ENCODE data around the gene ASGR1.

ASGR1 gene

GRCh38 chr17:7141824-7142223 is 37.3 kb downstream of the ASGR1 start:
- WGBS (ENCODE audit: insufficient coverage) = 92% methylated on average over 6 of the region's 10 CpGs
- DNase-seq = no peak
- Histone ChIP-seq H3K4me1 (ENCODE audit: control extremely low read depth in 1 of 4, control insufficient read depth in 4 of 4, insufficient read depth in 4 of 4, low read length in 3 of 4) (peaks cover 0 to 5% (median 4%) of the 10 kb centered on the region in 4 experiments), H3K4me3 (ENCODE audit: control insufficient read depth in 1 of 7, extremely low read depth in 1 of 7, insufficient read depth in 4 of 7, low read depth in 2 of 7, low read length in 6 of 7) (no peak overlapping the region), H3K36me3 (ENCODE audit: control insufficient read depth in 4 of 4, insufficient read depth in 4 of 4, low read length in 3 of 4) (no peaks in the 10 kb centered on the region), H3K27ac (ENCODE audit: insufficient read depth in 1 of 2, low read depth in 1 of 2, low read length in 2 of 2, poor library complexity in 1 of 2, severe bottlenecking in 2 of 2) (no peak overlapping the region), H3K27me3 (replicated peaks in 2 of 5; ENCODE audit: control insufficient read depth in 4 of 5, insufficient read depth in 5 of 5, low read length in 4 of 5) (peaks cover 0 to 2% (median 0%) of the 10 kb centered on the region in 5 experiments), H3K9me3 (ENCODE audit: control extremely low read depth in 1 of 5, control insufficient read depth in 4 of 5, insufficient read depth in 2 of 5, low read depth in 1 of 5, low read length in 4 of 5) (no peaks in the 10 kb centered on the region)
- ChIA-PET CTCF (interaction anchor here (0.6 to 16.2 kb wide), 6 partner anchors 8 to 90 kb away, joined by 3 to 374 read pairs (median 6); partner anchors contain the start of gene SLC16A11), POLR2A (no interaction called here)

- Histone ChIP-seq H3K27me3 (replicated peaks in 2 of 5; ENCODE audit: control insufficient read depth in 4 of 5, insufficient read depth in 5 of 5, low read length in 4 of 5) (peaks cover 0 to 2% (median 0%) of the 10 kb centered on the region in 5 experiments), H3K4me1 (ENCODE audit: control extremely low read depth in 1 of 4, control insufficient read depth in 4 of 4, insufficient read depth in 4 of 4, low read length in 3 of 4) (peaks cover 0 to 7% (median 5%) of the 10 kb centered on the region in 4 experiments), H3K9me3 (ENCODE audit: control extremely low read depth in 1 of 5, control insufficient read depth in 4 of 5, insufficient read depth in 2 of 5, low read depth in 1 of 5, low read length in 4 of 5) (no peaks in the 10 kb centered on the region), H3K36me3 (ENCODE audit: control insufficient read depth in 4 of 4, insufficient read depth in 4 of 4, low read length in 3 of 4) (no peaks in the 10 kb centered on the region), H3K4me3 (ENCODE audit: control insufficient read depth in 1 of 7, extremely low read depth in 1 of 7, insufficient read depth in 4 of 7, low read depth in 2 of 7, low read length in 6 of 7) (no peak overlapping the region), H3K27ac (ENCODE audit: insufficient read depth in 1 of 2, low read depth in 1 of 2, low read length in 2 of 2, poor library complexity in 1 of 2, severe bottlenecking in 2 of 2) (no peak overlapping the region)
- ChIA-PET CTCF (interaction anchor here (1.3 to 16.2 kb wide), 7 partner anchors 9 to 88 kb away, joined by 3 to 374 read pairs (median 4); partner anchors contain the start of gene SLC16A11), POLR2A (no interaction called here)
- 93% methylated on average over 9 of the region's 10 CpGs for WGBS (ENCODE audit: insufficient coverage)
- DNase-seq = no peak
Observed at GRCh38 chr17:7139400-7139799, 39.8 kb downstream of the ASGR1 start.

GRCh38 chr17:7138800-7139381 is 40.3 kb downstream of the ASGR1 start:
- H3K36me3 ChIP-seq (ENCODE audit: control insufficient read depth in 4 of 4, insufficient read depth in 4 of 4, low read length in 3 of 4) = no peaks in the 10 kb centered on the region
- H3K9me3 ChIP-seq (ENCODE audit: control extremely low read depth in 1 of 5, control insufficient read depth in 4 of 5, insufficient read depth in 2 of 5, low read depth in 1 of 5, low read length in 4 of 5) = no peaks in the 10 kb centered on the region
- CTCF ChIA-PET = interaction anchor here (0.9 to 16.2 kb wide), 8 partner anchors 9 to 87 kb away, joined by 3 to 374 read pairs (median 4); partner anchors contain the start of gene SLC16A11
- WGBS (ENCODE audit: insufficient coverage) = 67% methylated on average over 2 of the region's 7 CpGs
- POLR2A ChIA-PET = no interaction called here
- H3K27ac ChIP-seq (ENCODE audit: insufficient read depth in 1 of 2, low read depth in 1 of 2, low read length in 2 of 2, poor library complexity in 1 of 2, severe bottlenecking in 2 of 2) = no peak overlapping the region
- DNase-seq = no peak
- H3K4me1 ChIP-seq (ENCODE audit: control extremely low read depth in 1 of 4, control insufficient read depth in 4 of 4, insufficient read depth in 4 of 4, low read length in 3 of 4) = peaks cover 0 to 9% (median 7%) of the 10 kb centered on the region in 4 experiments
- peaks cover 0 to 2% (median 0%) of the 10 kb centered on the region in 5 experiments for H3K27me3 ChIP-seq (replicated peaks in 2 of 5; ENCODE audit: control insufficient read depth in 4 of 5, insufficient read depth in 5 of 5, low read length in 4 of 5)
- H3K4me3 ChIP-seq (ENCODE audit: control insufficient read depth in 1 of 7, extremely low read depth in 1 of 7, insufficient read depth in 4 of 7, low read depth in 2 of 7, low read length in 6 of 7) = no peak overlapping the region

DNA sequence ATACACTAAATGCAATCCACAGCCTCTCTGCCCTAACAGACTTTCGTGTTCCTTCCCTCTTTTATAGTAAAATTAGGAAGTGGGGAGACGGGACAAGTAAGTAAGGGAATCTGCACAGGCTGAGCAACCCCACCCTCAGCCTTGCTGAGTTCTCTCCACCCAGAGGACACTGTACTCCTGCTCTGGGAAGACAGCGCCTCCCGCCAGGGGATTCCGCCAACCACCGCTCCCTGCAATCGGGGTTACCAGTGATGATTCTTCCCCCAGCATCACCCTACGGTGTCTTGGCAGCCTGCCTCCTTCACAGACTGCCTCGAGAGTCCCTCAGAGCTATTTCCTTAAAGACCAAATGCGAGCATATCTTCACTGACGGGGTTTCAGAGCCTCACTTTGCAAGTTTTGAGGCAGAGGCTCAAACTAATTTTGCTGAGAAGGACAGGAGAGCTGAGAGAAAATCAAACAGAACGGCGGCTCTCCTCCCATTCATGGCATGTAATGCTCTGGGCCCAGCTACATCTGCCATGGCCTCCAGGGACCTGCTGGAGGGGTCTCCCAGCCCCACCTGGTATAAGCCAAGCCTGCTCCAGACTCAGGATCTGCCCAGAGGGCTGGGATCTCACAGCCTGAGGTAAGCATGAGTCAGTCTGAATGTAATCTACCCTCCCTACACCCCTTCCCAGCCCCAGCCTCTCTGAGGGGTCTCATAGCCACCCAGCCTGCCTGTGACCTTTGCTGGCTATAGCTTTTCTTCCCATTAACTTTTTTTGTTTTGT is 41.8 kb downstream of the ASGR1 start:
- Histone ChIP-seq H3K36me3 (ENCODE audit: control insufficient read depth in 4 of 4, insufficient read depth in 4 of 4, low read length in 3 of 4) (no peaks in the 10 kb centered on the region), H3K27ac (ENCODE audit: insufficient read depth in 1 of 2, low read depth in 1 of 2, low read length in 2 of 2, poor library complexity in 1 of 2, severe bottlenecking in 2 of 2) (no peak overlapping the region), H3K4me1 (ENCODE audit: control extremely low read depth in 1 of 4, control insufficient read depth in 4 of 4, insufficient read depth in 4 of 4, low read length in 3 of 4) (peaks cover 0 to 22% (median 19%) of the 10 kb centered on the region in 4 experiments), H3K27me3 (replicated peaks in 2 of 5; ENCODE audit: control insufficient read depth in 4 of 5, insufficient read depth in 5 of 5, low read length in 4 of 5) (peaks cover 0 to 2% (median 0%) of the 10 kb centered on the region in 5 experiments), H3K4me3 (ENCODE audit: control insufficient read depth in 1 of 7, extremely low read depth in 1 of 7, insufficient read depth in 4 of 7, low read depth in 2 of 7, low read length in 6 of 7) (no peak overlapping the region), H3K9me3 (ENCODE audit: control extremely low read depth in 1 of 5, control insufficient read depth in 4 of 5, insufficient read depth in 2 of 5, low read depth in 1 of 5, low read length in 4 of 5) (no peaks in the 10 kb centered on the region)
- ChIA-PET CTCF (interaction anchor here (0.6 to 16.2 kb wide), 19 partner anchors 8 to 161 kb away, joined by 3 to 374 read pairs (median 5); partner anchors contain the start of genes CLEC10A and SLC16A11), POLR2A (no interaction called here)
- WGBS (ENCODE audit: insufficient coverage) = 42% methylated on average over 6 of the region's 13 CpGs
- peak in 2 of 3 donors; percentile 34 to 42 for DNase-seq

DNA sequence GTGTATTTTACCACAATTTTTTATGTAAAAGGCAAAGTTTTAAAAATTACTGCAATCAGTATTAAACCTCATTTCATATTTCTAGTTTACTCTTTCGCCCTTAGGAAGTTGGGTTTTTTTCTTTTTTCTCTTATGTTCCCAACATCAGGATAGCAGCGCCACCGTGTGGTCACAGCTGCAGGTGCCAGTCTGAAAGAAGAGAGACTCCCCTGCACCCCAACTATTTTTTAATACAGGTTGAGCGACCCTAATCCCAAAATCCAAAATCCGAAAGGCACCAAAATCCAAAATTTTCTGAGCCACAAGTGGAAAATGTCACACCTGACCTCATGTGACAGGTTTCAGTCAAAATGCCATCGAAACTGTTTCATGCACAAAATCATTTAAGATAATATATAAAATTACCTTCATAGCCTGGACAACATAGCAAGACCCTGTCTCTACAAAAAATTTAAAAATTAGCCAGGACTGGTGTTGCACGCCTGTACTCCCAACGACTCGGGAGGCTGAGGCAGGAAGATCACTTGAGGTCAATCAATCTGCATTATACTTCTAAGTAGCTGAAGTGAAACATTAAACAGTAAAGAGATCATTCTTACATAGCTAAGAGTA is 42.8 kb downstream of the ASGR1 start:
- 21% methylated on average over 7 of the region's 9 CpGs for WGBS (ENCODE audit: insufficient coverage)
- POLR2A ChIA-PET = interaction anchor here (0.6 to 0.8 kb wide), 2 partner anchors 33 to 91 kb away, joined by 3 to 4 read pairs; no protein-coding TSS in a partner anchor
- CTCF ChIA-PET = interaction anchor here (0.8 to 16.2 kb wide), 17 partner anchors 12 to 162 kb away, joined by 3 to 374 read pairs (median 5); partner anchors contain the start of genes CLEC10A and SLC16A11
- no peaks in the 10 kb centered on the region for H3K36me3 ChIP-seq (ENCODE audit: control insufficient read depth in 4 of 4, insufficient read depth in 4 of 4, low read length in 3 of 4)
- DNase-seq = peak; percentile 84 to 93 (median 89)
- peaks cover 0 to 30% (median 26%) of the 10 kb centered on the region in 4 experiments for H3K4me1 ChIP-seq (ENCODE audit: control extremely low read depth in 1 of 4, control insufficient read depth in 4 of 4, insufficient read depth in 4 of 4, low read length in 3 of 4)
- H3K9me3 ChIP-seq (ENCODE audit: control extremely low read depth in 1 of 5, control insufficient read depth in 4 of 5, insufficient read depth in 2 of 5, low read depth in 1 of 5, low read length in 4 of 5) = no peaks in the 10 kb centered on the region
- no peak overlapping the region for H3K27ac ChIP-seq (ENCODE audit: insufficient read depth in 1 of 2, low read depth in 1 of 2, low read length in 2 of 2, poor library complexity in 1 of 2, severe bottlenecking in 2 of 2)
- no peak overlapping the region for H3K4me3 ChIP-seq (ENCODE audit: control insufficient read depth in 1 of 7, extremely low read depth in 1 of 7, insufficient read depth in 4 of 7, low read depth in 2 of 7, low read length in 6 of 7)
- peaks cover 0 to 2% (median 0%) of the 10 kb centered on the region in 5 experiments for H3K27me3 ChIP-seq (replicated peaks in 2 of 5; ENCODE audit: control insufficient read depth in 4 of 5, insufficient read depth in 5 of 5, low read length in 4 of 5)

DNA sequence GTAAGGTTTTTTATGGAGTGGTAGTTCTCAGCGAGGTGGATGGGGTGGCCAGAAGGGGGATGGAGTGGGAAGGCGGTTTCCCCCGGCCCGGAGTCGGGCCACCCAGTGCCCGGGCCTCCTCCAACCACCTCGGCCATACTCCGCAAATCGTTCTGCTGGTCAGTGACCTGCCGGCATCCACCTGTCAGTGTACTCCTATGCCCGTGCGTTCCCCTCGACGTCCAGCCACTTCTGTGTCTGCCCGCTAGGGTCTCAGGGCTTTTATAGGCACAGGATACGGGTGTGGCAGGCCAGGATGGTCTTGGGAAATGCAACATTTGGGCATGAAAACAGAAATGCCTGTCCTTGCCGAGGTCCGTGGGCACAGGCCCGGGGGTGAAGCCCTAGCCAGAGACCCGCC is 45.3 kb downstream of the ASGR1 start:
- H3K36me3 ChIP-seq (ENCODE audit: control insufficient read depth in 4 of 4, insufficient read depth in 4 of 4, low read length in 3 of 4) = no peaks in the 10 kb centered on the region
- peaks cover 0 to 2% (median 0%) of the 10 kb centered on the region in 5 experiments for H3K27me3 ChIP-seq (replicated peaks in 2 of 5; ENCODE audit: control insufficient read depth in 4 of 5, insufficient read depth in 5 of 5, low read length in 4 of 5)
- WGBS (ENCODE audit: insufficient coverage) = 89% methylated on average over 15 of the region's 20 CpGs
- H3K27ac ChIP-seq (ENCODE audit: insufficient read depth in 1 of 2, low read depth in 1 of 2, low read length in 2 of 2, poor library complexity in 1 of 2, severe bottlenecking in 2 of 2) = peak overlapping the region in 1 of 2 experiments; percentile 70
- CTCF ChIA-PET = interaction anchor here (1.1 to 16.2 kb wide), 13 partner anchors 9 to 354 kb away, joined by 3 to 374 read pairs (median 6); partner anchors contain the start of genes ASGR2, CLEC10A and SLC16A11
- no peaks in the 10 kb centered on the region for H3K9me3 ChIP-seq (ENCODE audit: control extremely low read depth in 1 of 5, control insufficient read depth in 4 of 5, insufficient read depth in 2 of 5, low read depth in 1 of 5, low read length in 4 of 5)
- H3K4me3 ChIP-seq (ENCODE audit: control insufficient read depth in 1 of 7, extremely low read depth in 1 of 7, insufficient read depth in 4 of 7, low read depth in 2 of 7, low read length in 6 of 7) = peak overlapping the region in 4 of 7 experiments; percentile 13 to 63 (median 37)
- POLR2A ChIA-PET = no interaction called here
- H3K4me1 ChIP-seq (ENCODE audit: control extremely low read depth in 1 of 4, control insufficient read depth in 4 of 4, insufficient read depth in 4 of 4, low read length in 3 of 4) = peaks cover 0 to 50% (median 37%) of the 10 kb centered on the region in 4 experiments
- no peak for DNase-seq

Data from common myeloid progenitor, CD34-positive (primary cell).